ENCODE data around the gene TTC32. TPM values are rescaled to one million over a fixed set of nuclear protein-coding genes. Genes with fewer than 3 reads are reported as not detected.

TTC32 gene
- polyA plus RNA-seq, 3 donors from 2014 or later = 14.0 to 28.3 (median 22.2) TPM

GRCh38 chr2:19848029-19848750 lies 53.6 kb downstream of the TTC32 start:
- Mint-ChIP-seq H3K27me3 (ENCODE audit: low read depth in 3 of 3) (peaks cover 3 to 14% (median 5%) of the 10 kb centered on the region in 3 donors), H3K9me3 (peaks cover 0 to 2% (median 0%) of the 10 kb centered on the region in 6 donors), H3K27ac (no peak overlapping the region), H3K36me3 (no peaks in the 10 kb centered on the region), H3K4me3 (no peak overlapping the region), H3K4me1 (no peaks in the 10 kb centered on the region)
- no peak for DNase-seq

GRCh38 chr2:19847486-19847885 lies 54.3 kb downstream of the TTC32 start:
- no peaks in the 10 kb centered on the region for H3K36me3 Mint-ChIP-seq
- H3K4me1 Mint-ChIP-seq = no peaks in the 10 kb centered on the region
- DNase-seq = no peak

More at GRCh38 chr2:19847486-19847885, 54.3 kb downstream of the TTC32 start:
- H3K27ac Mint-ChIP-seq = no peak overlapping the region
- no peak overlapping the region for H3K4me3 Mint-ChIP-seq
- H3K27me3 Mint-ChIP-seq (ENCODE audit: low read depth in 3 of 3) = peaks cover 3 to 14% (median 5%) of the 10 kb centered on the region in 3 donors
- peaks cover 0 to 2% (median 0%) of the 10 kb centered on the region in 6 donors for H3K9me3 Mint-ChIP-seq

Other genes starting within 250 kb of the TTC32 start
- 1 to 10 TPM; 2.3 to 2.7 (median 2.4) TPM for gene WDR35, start 88.1 kb upstream of the TTC32 start, polyA plus RNA-seq
- gene MATN3, start 110.7 kb upstream of the TTC32 start, polyA plus RNA-seq = not detected
- gene LAPTM4A, start 149.6 kb upstream of the TTC32 start, polyA plus RNA-seq = 100 to 1,000 TPM; 116 to 164 (median 153) TPM

All from immature natural killer cell (primary cell).